ENCODE results near the gene FMNL1.

Gene FMNL1

GRCh38 chr17:45258981-45259380, 37.3 kb downstream of the FMNL1 start:
- H3K4me3 ChIP-seq (replicated peaks; ENCODE audit: low read depth, low read length): no peak overlapping the region
- DNase-seq (ENCODE audit: low read depth): no peak
- TF ChIP-seq, protein P1, sequence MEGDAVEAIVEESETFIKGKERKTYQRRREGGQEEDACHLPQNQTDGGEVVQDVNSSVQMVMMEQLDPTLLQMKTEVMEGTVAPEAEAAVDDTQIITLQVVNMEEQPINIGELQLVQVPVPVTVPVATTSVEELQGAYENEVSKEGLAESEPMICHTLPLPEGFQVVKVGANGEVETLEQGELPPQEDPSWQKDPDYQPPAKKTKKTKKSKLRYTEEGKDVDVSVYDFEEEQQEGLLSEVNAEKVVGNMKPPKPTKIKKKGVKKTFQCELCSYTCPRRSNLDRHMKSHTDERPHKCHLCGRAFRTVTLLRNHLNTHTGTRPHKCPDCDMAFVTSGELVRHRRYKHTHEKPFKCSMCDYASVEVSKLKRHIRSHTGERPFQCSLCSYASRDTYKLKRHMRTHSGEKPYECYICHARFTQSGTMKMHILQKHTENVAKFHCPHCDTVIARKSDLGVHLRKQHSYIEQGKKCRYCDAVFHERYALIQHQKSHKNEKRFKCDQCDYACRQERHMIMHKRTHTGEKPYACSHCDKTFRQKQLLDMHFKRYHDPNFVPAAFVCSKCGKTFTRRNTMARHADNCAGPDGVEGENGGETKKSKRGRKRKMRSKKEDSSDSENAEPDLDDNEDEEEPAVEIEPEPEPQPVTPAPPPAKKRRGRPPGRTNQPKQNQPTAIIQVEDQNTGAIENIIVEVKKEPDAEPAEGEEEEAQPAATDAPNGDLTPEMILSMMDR (IDR thresholded peaks at IDR 0.05; ENCODE audit: low read length, missing control alignments): no peak

GRCh38 chr17:45260204-45260783, 38.6 kb downstream of the FMNL1 start:
- TF ChIP-seq, protein P1 (IDR thresholded peaks at IDR 0.05; ENCODE audit: low read length, missing control alignments): no peak
- H3K4me3 ChIP-seq (replicated peaks; ENCODE audit: low read depth, low read length): no peak overlapping the region
- no peak for DNase-seq (ENCODE audit: low read depth)

DNA sequence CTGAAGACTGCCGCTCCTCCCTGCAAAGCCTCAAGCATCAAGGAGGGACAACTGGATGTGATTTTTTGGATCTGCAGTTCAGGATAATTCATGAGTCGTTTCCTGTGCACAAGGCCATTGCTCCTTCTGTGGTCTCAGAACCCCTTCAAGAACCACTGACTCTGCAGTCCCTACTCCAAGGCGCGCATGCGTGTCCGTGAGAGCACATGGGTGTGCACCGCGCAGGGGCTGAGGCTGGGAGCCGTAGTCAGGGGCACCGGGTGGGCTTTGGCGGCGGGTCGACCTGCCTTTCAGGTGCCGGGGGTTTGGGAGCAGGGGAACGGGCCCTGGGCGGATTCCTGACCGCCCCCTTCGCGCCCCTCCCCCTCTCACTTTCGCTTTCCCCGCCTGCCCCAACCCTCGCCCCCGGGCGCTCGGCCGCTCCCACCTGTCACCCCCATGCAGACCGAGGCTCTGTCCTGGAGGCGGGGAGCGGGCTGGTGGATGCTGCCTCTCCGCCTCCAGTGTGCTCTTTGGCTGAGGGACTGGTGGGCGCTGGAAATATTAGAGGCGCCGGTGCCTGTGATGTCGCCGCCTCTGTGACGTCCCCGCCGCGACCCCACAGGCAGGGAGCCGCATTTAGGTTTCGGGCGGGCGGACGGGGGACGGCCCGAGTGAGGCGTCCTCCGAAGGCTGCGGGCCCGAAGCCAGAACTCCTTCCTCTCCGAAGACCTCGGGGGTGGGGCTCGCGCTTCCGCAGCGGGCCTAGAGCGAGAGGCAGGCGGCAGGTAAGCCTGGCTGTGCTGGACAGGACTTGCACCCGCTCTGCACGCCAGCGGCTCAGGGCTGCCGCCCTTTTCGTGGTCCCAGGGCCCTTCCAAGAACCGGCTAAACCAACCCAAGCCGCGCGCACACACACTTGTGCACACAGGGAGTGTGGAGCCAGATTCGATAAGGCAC, 40.2 kb downstream of the FMNL1 start, which contains the start of gene SPATA32:
TSS of gene SPATA32 (minus strand) at position 518 of the 939 bp plus-strand sequence. CDS start at position 440, 78 bp downstream.
- TF ChIP-seq, protein P1 (IDR thresholded peaks at IDR 0.05; ENCODE audit: low read length, missing control alignments): no peak
- H3K4me3 ChIP-seq (replicated peaks; ENCODE audit: low read depth, low read length): peak within 1 kb of the TSS; percentile 51
- DNase-seq (ENCODE audit: low read depth): no peak

GRCh38 chr17:45262516-45263476, 41.1 kb downstream of the FMNL1 start:
- DNase-seq (ENCODE audit: low read depth): peak; percentile 60
- no peak overlapping the region for H3K4me3 ChIP-seq (replicated peaks; ENCODE audit: low read depth, low read length)
- TF ChIP-seq, protein P1 (IDR thresholded peaks at IDR 0.05; ENCODE audit: low read length, missing control alignments): peak; percentile 14

GRCh38 chr17:45263477-45263860, 41.8 kb downstream of the FMNL1 start:
- H3K4me3 ChIP-seq (replicated peaks; ENCODE audit: low read depth, low read length): no peak overlapping the region
- TF ChIP-seq, protein P1 (IDR thresholded peaks at IDR 0.05; ENCODE audit: low read length, missing control alignments): no peak
- DNase-seq (ENCODE audit: low read depth): no peak

GRCh38 chr17:45264430-45264829, 42.7 kb downstream of the FMNL1 start:
- no peak overlapping the region for H3K4me3 ChIP-seq (replicated peaks; ENCODE audit: low read depth, low read length)
- TF ChIP-seq, protein P1 (IDR thresholded peaks at IDR 0.05; ENCODE audit: low read length, missing control alignments): no peak
- no peak for DNase-seq (ENCODE audit: low read depth)

Measured in fibroblast of pulmonary artery (primary cell).